Measurements from ENCODE around the gene IQSEC1. TPM values are rescaled to one million over a fixed set of nuclear protein-coding genes. Genes with fewer than 3 reads are reported as not detected.

Gene IQSEC1
- total RNA-seq, 2 experiments from 2014 or later, result 20.1 to 22.2 TPM

- H3K9me3 Mint-ChIP-seq, result no peaks in the 10 kb centered on the region
- peaks cover 4% of the 10 kb centered on the region for H3K4me1 Mint-ChIP-seq
- no peak overlapping the region for H3K4me3 Mint-ChIP-seq
- DNase-seq, result no peak
- no peaks in the 10 kb centered on the region for H3K36me3 Mint-ChIP-seq
- H3K27me3 Mint-ChIP-seq, result no peaks in the 10 kb centered on the region
- no peak overlapping the region for H3K27ac Mint-ChIP-seq
Observed at GRCh38 chr3:13055634-13056033, 17.6 kb downstream of the IQSEC1 start.

DNA sequence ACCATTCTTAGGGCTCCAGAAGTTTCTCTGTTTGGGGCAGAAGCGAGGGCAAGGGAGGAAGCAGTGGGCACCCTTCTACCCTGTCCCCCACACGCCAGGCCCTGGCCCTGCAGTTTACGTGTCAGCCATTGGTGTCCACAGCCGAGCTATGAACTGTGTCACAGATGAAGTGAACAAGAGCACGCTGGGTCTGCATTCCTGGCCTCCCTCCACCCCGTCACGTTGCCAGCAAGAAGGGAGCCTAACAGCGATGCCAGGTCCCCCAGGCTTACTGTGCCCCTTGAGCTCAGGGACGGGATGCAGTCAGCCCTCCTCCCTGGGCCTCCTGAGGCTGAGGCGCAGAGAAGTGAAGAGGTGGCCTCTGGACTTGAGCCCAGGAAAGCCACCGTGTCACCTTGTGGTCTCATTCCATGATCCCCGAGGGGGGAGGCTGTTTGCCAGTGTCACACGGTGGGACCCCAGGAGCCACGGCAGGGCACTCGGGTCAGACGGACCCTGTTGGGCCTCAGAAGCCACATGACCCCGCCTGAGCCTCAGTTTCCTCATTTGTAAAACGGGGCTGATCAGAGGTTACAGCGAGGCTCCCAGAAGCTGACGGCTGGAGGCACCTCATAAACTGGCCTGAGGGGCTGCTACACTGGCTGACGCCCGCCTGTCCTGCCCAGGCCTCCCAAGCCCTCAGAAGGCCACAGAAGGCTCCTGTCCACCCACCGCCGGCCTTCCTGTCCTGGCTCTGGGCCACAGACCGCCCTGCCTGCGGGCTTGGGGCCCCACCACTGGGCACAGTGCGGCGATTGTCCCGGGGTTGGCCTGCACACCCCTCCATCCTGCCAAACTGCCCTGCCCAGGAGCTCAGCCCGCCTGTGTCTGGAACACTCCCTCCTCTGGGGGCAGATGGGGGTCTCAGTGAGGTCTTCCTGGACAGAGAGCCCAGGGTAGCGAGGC lies 18.6 kb downstream of the IQSEC1 start:
- no peak for DNase-seq
- H3K27me3 Mint-ChIP-seq, result no peaks in the 10 kb centered on the region
- no peak overlapping the region for H3K27ac Mint-ChIP-seq

GRCh38 chr3:13053893-13054292 lies 19.3 kb downstream of the IQSEC1 start:
- Mint-ChIP-seq H3K27ac (no peak overlapping the region), H3K4me1 (peaks cover 4% of the 10 kb centered on the region), H3K4me3 (no peak overlapping the region), H3K36me3 (no peaks in the 10 kb centered on the region), H3K27me3 (no peaks in the 10 kb centered on the region), H3K9me3 (no peaks in the 10 kb centered on the region)
- DNase-seq, result no peak

More for the DNA sequence above, 18.6 kb downstream of the IQSEC1 start:
- Mint-ChIP-seq H3K4me1 (peaks cover 4% of the 10 kb centered on the region), H3K36me3 (no peaks in the 10 kb centered on the region), H3K9me3 (no peaks in the 10 kb centered on the region), H3K4me3 (no peak overlapping the region)

DNA sequence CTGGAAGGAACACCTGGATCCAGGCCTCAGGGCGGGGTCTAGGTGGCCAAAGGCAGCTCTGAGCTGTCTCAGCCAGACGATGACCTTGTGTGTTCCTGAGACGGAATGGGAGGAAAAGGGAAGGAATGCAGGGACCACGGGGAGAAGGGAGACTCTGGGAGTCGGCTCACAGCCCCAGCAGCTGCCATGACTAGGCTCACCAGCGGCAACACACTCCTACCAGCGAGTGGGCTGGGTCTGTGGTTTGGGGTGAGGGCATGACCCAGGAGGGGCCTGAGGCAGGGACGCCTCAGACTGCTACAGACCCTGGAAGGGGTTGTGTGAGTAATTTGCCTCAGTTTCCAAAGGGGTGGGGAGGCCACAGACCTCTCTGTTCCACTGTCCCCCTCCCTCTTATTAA lies 19.8 kb downstream of the IQSEC1 start:
- no peaks in the 10 kb centered on the region for H3K27me3 Mint-ChIP-seq
- no peak for DNase-seq

DNA sequence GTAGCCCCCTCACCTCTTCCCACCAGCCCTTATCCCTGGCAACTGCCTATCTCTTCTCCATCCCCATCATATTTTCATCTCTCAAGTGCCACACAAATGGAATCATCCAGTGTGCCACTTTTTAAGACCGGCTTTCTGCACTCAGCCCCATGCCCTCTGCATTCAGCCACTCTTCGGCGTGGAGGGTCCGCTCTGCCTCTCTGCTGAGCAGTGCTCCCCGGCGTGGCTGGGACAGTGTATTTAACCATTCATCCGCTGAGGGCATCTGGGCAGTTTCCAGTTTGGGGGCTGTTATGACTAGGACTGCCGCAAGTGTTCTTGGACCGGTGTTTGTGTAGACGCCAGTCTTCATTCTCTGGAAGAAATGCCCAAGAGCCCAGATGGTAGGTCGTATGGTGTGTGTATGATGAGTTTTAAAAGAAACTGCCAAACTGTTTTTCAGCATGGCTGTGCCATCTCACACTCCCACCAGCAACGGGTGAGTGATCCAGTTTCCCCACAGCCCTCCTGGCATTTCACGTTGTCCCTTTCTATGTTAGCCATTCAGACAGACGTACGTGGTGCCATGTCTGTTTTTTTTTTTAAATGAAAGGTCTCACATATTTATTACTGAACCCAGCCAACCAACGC lies 20.9 kb downstream of the IQSEC1 start:
- H3K4me1 Mint-ChIP-seq, result peaks cover 4% of the 10 kb centered on the region
- H3K27me3 Mint-ChIP-seq, result no peaks in the 10 kb centered on the region
- no peak overlapping the region for H3K27ac Mint-ChIP-seq
- no peak for DNase-seq
- H3K4me3 Mint-ChIP-seq, result no peak overlapping the region
- no peaks in the 10 kb centered on the region for H3K36me3 Mint-ChIP-seq
- H3K9me3 Mint-ChIP-seq, result no peaks in the 10 kb centered on the region

More for the DNA sequence above, 19.8 kb downstream of the IQSEC1 start:
- Mint-ChIP-seq H3K36me3 (no peaks in the 10 kb centered on the region), H3K4me1 (peaks cover 4% of the 10 kb centered on the region), H3K4me3 (no peak overlapping the region), H3K9me3 (no peaks in the 10 kb centered on the region), H3K27ac (no peak overlapping the region)

DNA sequence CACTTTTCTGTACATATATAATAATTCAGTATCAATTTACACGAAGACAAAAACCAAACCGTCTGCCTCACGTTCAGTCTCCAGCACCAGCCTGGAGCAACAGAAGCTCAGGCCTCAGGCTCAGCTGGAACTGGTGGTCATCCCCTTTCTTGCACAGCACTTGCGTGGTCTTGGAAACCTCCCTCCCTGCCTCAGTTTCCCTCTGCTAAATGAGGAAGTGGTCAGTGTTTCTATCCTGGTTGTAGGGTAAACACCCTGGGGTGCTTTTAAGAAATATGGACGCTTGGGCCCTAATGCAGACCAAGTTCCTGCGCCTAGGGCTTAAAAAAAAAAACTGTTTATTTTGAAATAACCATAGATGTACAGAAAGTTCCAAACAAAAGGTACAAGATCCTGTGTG lies 21.6 kb downstream of the IQSEC1 start:
- Mint-ChIP-seq H3K9me3 (no peaks in the 10 kb centered on the region), H3K4me3 (no peak overlapping the region), H3K4me1 (peaks cover 7% of the 10 kb centered on the region), H3K27ac (no peak overlapping the region), H3K36me3 (no peaks in the 10 kb centered on the region), H3K27me3 (no peaks in the 10 kb centered on the region)
- no peak for DNase-seq

- peaks cover 12% of the 10 kb centered on the region for H3K4me1 Mint-ChIP-seq
Observed at GRCh38 chr3:13051066-13051465, 22.2 kb downstream of the IQSEC1 start.

GRCh38 chr3:13050446-13050845 lies 22.8 kb downstream of the IQSEC1 start:
- DNase-seq, result no peak
- H3K9me3 Mint-ChIP-seq, result no peaks in the 10 kb centered on the region
- H3K36me3 Mint-ChIP-seq, result no peaks in the 10 kb centered on the region
- H3K4me3 Mint-ChIP-seq, result no peak overlapping the region
- no peaks in the 10 kb centered on the region for H3K27me3 Mint-ChIP-seq
- no peak overlapping the region for H3K27ac Mint-ChIP-seq
- peaks cover 15% of the 10 kb centered on the region for H3K4me1 Mint-ChIP-seq

More at GRCh38 chr3:13051066-13051465, 22.2 kb downstream of the IQSEC1 start:
- no peak for DNase-seq
- Mint-ChIP-seq H3K4me3 (no peak overlapping the region), H3K27ac (no peak overlapping the region), H3K27me3 (no peaks in the 10 kb centered on the region), H3K36me3 (no peaks in the 10 kb centered on the region), H3K9me3 (no peaks in the 10 kb centered on the region)

GRCh38 chr3:13049400-13049799 lies 23.8 kb downstream of the IQSEC1 start:
- H3K27ac Mint-ChIP-seq, result no peak overlapping the region

GRCh38 chr3:13047296-13048165 lies 25.7 kb downstream of the IQSEC1 start:
- H3K27ac Mint-ChIP-seq, result no peak overlapping the region
- H3K4me1 Mint-ChIP-seq, result peaks cover 16% of the 10 kb centered on the region
- no peak overlapping the region for H3K4me3 Mint-ChIP-seq
- no peak for DNase-seq
- no peaks in the 10 kb centered on the region for H3K36me3 Mint-ChIP-seq
- no peaks in the 10 kb centered on the region for H3K9me3 Mint-ChIP-seq
- H3K27me3 Mint-ChIP-seq, result no peaks in the 10 kb centered on the region

More at GRCh38 chr3:13049400-13049799, 23.8 kb downstream of the IQSEC1 start:
- H3K4me3 Mint-ChIP-seq, result no peak overlapping the region
- no peaks in the 10 kb centered on the region for H3K27me3 Mint-ChIP-seq
- H3K36me3 Mint-ChIP-seq, result no peaks in the 10 kb centered on the region
- peaks cover 14% of the 10 kb centered on the region for H3K4me1 Mint-ChIP-seq
- DNase-seq, result no peak
- no peaks in the 10 kb centered on the region for H3K9me3 Mint-ChIP-seq

- Mint-ChIP-seq H3K9me3 (no peaks in the 10 kb centered on the region), H3K27me3 (no peaks in the 10 kb centered on the region), H3K4me3 (no peak overlapping the region), H3K36me3 (no peaks in the 10 kb centered on the region), H3K4me1 (peaks cover 16% of the 10 kb centered on the region), H3K27ac (peak overlapping the region; percentile 46)
- no peak for DNase-seq
Observed at GRCh38 chr3:13046569-13047274, 26.5 kb downstream of the IQSEC1 start.

GRCh38 chr3:13045904-13046568 lies 27.2 kb downstream of the IQSEC1 start:
- no peaks in the 10 kb centered on the region for H3K9me3 Mint-ChIP-seq
- H3K4me3 Mint-ChIP-seq, result no peak overlapping the region
- no peaks in the 10 kb centered on the region for H3K27me3 Mint-ChIP-seq
- H3K36me3 Mint-ChIP-seq, result no peaks in the 10 kb centered on the region
- H3K27ac Mint-ChIP-seq, result peak overlapping the region; percentile 46
- peak; percentile 15 for DNase-seq
- peaks cover 16% of the 10 kb centered on the region for H3K4me1 Mint-ChIP-seq

DNA sequence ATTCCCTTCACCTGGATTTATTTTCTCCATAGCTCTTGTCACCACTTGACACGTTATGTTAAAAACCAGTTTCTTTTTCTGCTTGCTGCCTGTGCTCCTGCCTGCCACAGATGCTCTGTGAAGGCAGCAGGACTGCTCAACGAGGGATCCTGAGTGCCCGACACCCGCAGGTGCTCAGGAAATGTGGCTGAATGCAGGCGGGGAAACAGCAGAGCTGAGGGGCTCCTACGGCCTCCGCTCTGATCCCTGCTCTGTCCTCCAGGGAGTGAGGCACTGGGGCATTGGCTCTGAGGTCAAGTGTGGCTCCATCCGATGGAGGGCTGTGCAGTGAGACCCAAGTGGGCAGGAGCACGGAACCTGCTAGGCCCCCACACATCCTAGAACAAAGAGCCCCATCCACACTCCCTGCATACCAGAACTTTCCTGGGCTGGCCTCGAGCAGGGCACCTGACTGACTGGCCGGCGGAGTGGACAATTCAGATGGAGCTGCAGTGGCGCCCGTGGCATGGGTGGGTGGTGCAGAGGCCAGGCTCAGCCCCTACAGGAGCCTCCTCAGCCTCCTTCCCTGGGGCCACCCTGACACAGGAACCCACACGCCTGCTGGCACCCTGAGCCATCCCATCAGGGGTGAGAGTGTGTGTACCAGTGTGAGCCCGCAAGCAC lies 27.9 kb downstream of the IQSEC1 start:
- H3K27me3 Mint-ChIP-seq, result no peaks in the 10 kb centered on the region
- no peak overlapping the region for H3K27ac Mint-ChIP-seq

More for the DNA sequence above, 27.9 kb downstream of the IQSEC1 start:
- DNase-seq, result no peak
- Mint-ChIP-seq H3K4me1 (peaks cover 22% of the 10 kb centered on the region), H3K4me3 (no peak overlapping the region), H3K36me3 (no peaks in the 10 kb centered on the region), H3K9me3 (no peaks in the 10 kb centered on the region)

Measured in activated naive CD8-positive, alpha-beta T cell treated with anti-CD3 and anti-CD28 coated beads for 36 hours (primary cell).